Hippocampal formation (tissue), 2 donors: ENCODE data around the gene RASA1.
A peak's percentile ranks its signal among the peaks of the same experiment; 100 is the strongest.

Experiments
- DNase-seq, 2 donors: peaks; one replicate each; lab custom pipeline; 2025; lab: John Stamatoyannopoulos, UW

RASA1 gene

GRCh38 chr5:87361031-87361445 is 93.4 kb downstream of the RASA1 start:
- DNase-seq = no peak

DNA sequence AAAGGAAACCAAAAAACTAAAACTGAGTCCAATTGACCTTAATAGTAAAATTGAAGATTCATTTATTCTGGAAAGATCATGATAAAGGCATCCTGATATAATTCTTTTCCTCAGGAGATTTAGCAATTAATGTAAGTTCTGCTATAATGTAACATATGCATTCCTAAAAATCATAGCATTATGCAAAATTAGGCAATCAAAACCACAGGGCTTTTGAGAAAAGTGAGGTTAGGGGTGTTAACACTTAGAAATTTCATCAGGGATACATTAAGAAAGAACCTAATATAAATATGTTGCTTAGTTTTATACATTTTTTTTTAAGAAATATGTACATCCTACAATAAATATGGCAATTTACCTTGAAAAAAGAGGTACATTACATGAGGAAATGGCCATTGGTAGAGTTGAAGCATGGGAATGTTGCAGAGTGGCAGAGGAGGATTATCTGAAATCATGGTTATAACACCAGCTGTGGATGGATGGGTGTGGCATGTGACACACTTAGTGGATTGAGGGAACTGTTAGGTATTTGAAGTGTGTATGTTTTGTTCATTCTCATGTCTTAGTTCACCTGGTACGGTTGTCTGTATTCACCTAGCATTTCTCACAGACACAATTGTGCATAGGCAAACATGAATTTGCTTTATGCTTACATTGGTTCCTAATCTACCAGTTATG is 94.0 kb downstream of the RASA1 start:
- no peak for DNase-seq

GRCh38 chr5:87367243-87367642 is 99.6 kb downstream of the RASA1 start:
- DNase-seq = no peak

DNA sequence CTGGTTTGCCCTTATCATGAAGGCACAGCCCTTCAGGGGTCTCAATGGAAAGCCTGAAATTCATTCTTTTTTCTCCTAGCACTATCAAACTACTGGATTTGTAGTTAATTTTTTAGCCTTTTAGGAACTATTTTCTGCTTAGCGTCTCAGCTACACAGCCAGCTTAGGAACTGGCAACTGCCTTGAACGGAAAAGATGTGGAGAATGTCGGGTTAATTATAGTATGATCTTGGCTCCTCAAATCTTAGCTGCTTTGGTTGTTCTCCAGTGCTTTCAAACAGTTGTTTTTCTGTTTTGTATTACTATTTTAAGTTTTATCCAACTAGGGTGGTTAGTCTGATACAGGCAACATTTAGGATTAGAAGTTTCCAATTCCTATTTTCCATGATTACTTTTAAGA is 100.9 kb downstream of the RASA1 start:
- no peak for DNase-seq

DNA sequence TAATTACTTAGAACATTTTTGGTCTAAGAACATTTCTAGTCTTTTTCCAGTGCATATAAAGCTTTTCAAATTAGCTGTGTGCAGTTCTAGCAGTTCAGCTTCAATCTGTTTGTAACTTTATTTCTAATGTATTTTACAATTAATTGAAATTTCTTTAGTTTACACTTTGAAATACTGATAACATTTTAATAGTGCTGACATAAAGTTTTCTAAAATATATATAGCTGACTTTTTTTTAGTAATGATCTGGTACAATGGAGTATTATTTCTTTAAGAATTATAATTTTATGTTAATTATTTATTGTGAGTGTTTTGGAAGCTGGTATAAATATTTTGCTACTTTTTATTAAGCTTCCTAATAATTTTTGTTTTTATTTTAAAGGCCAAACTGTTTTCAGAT is 101.7 kb downstream of the RASA1 start:
- no peak for DNase-seq

GRCh38 chr5:87372705-87373104 is 105.0 kb downstream of the RASA1 start:
- no peak for DNase-seq

DNA sequence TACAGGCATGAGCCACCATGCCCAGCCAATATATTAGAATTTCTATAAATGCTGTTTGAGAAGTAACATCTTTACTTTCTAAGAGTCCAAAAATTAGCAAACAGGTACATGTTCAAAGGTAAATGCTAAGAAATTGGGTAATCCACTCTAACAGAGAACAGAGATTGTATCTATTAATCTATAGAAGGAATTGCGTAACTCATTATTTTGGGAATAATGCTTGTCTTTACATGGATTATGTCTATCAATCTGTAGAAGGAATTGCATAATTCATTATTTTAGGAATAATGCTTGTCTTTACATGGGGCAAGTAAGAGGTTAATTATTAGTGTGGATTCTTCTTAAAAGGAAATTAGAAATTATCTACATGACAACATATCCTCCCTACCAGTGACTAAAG is 114.5 kb downstream of the RASA1 start:
- DNase-seq = no peak

GRCh38 chr5:87383216-87383615 is 115.5 kb downstream of the RASA1 start:
- no peak for DNase-seq

DNA sequence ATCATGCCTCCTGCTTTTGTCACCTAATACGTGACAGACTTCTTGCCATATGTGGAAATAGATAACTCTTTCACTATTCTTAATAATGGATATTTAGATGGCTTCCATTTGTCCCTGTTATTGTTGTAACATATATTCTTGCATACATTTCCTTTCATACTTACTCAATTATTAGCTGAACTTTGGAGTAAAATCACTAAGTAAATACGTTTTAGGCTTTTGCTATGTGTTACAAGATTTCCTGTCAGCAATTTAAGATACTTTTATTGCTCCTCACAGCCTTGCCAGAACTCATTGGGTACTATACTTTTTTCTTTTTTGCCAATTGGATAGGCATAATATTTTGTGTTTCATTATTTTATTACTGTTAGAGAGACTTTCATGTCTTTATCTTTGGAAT is 118.1 kb downstream of the RASA1 start:
- DNase-seq = no peak

DNA sequence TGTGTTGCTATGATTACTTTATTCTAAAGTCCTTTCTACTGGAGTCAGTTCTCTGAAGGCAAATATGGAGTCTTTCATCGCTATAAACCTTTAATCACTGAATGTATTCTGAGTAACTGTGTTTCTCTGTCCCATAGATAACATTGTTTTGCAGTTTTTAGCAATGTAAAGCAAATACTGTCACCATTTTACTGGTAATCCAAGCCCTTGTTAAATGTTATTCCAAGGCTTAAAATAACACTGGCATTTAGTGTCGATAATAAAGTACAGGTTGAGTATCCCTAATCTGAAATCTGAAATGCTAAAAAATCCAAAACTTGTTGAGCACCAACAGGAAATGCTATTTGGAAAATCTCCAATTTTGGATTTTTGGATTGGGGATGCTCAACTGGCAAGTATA is 120.4 kb downstream of the RASA1 start:
- DNase-seq = no peak

DNA sequence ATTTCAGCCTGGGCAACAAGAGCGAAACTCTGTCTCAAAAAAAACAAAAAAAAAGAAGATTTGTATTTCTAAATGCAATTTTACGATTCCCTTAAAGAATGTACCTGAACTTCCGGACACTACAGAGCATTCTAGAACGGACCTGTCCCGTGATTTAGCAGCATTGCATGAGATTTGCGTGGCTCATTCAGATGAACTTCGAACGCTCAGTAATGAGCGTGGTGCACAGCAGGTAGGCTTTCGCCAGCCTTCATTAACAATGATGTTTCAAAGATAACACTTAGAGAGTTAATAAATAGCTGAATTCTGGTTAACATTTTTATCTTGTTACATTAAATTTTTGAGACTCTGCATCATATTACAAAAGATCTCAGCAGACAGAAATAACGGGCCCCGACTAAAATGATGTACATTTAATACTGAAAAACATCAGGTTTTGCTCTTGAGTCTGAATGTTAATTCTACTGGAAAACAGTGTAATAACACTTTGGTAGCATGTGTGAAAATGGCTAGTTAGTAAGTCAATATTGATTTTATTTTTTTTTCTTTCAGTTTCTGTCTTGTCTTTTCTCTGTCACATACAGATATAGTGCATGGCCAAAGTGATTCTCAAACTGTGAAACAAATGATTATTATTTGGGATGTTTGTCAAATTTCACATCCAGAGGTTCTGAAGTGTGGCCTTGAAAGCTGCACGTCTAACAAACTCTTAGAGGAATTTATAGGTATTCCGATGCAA is 121.8 kb downstream of the RASA1 start:
- no peak for DNase-seq

DNA sequence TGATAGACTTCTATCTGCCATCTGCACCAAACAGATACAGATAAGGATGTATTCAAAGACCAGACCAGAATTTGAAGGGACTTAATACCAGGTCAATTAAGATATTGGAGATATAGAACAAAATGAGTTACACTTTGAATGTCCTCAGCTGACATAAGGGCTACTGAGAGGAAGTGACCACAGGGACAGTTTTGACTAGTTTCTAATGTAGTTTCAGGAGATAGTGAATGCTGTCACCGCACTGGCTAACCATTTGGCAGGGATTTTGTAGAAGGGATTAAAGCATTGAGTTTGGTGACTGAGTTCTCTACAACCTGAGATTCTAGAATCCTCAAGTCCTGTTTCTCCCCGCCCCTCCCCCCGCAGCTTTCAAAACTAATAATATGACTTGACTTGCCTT is 122.4 kb downstream of the RASA1 start:
- no peak for DNase-seq

- DNase-seq = no peak
Observed at GRCh38 chr5:87390576-87391199, 123.0 kb downstream of the RASA1 start.

- no peak for DNase-seq
Observed at GRCh38 chr5:87392170-87392569, 124.5 kb downstream of the RASA1 start.

DNA sequence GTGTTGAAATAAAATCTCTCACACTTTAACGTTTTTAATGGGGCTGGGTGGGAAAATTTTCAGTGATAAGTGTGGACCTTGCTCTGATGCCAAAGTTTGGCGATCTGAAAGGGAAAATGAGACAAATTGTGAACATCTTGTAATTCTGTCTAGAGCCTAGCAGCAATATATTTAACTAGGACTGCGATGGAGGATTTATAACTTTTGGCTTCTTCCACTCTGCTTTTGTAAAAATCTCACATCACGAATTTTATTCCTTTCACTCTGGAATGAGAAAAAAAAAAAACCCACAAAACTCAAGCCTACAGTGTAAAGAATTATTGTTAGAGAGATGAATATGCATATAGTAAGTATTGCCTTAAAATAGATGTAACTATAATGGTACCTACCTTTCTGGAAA is 125.1 kb downstream of the RASA1 start:
- DNase-seq = no peak

GRCh38 chr5:87393331-87393730 is 125.6 kb downstream of the RASA1 start:
- DNase-seq = no peak

DNA sequence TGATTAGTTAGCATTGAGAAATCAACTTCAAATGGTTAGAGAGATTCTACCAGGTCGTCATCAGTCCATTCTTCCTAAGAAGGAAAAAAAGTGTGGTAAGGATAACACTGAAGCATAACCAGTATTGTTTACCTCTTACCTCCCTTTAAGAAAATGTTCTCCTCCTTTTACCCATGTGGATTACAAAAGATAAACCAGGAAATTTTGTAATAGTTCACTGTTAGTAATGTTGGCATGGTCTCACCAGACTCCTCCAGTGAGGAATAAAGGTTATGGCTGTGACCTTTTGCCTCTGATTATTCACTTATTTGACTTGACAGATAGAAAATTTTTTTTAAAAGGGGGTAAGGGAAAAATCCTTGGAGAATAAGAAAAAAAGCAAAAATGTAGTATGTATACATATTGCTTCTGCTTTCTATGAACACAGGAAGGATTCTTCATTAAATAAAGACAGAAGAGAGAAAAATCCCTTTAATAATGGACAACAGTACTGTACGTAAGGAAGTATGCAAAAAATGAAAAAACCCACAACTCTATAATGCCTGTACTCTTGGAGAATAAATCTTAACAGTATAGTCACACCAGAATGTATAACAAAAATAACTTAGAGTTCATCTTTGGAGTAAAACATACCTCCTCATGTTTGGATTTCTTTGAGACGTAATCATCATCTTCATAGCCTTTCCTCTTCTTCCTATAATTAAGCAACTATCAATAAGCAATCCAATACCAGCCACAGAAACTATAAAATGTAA is 126.9 kb downstream of the RASA1 start:
- no peak for DNase-seq

- no peak for DNase-seq
Observed at GRCh38 chr5:87398981-87399614, 131.4 kb downstream of the RASA1 start.

GRCh38 chr5:87399720-87400119 is 132.0 kb downstream of the RASA1 start:
- no peak for DNase-seq

DNA sequence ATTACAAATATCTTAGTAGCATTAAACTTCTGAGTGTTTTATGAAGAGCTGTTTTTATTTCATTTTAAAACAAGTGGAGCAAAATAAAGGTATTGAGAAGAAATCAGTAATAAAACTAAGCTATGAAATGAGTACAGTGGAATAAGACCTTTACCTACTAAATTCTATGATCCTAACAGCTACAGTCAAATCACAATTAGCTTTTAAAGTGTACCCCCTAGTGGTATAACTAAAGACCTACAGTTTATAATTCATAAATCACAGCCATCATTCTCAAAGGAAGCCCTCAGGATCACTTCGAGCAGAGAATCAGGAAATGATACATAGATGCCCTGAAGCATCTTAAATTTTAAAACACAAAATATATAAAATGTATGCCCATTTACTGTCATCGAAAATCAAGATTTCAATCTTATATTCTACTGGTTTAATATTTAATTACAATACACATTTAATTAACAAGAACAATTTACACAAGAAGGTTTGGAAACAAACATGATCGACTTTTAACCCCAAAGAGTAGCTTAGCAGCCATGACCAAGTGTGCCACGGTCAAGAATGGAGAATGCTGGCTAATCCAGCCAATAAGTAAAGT is 132.7 kb downstream of the RASA1 start:
- peak in 1 of 2 donors; percentile 54 for DNase-seq

DNA sequence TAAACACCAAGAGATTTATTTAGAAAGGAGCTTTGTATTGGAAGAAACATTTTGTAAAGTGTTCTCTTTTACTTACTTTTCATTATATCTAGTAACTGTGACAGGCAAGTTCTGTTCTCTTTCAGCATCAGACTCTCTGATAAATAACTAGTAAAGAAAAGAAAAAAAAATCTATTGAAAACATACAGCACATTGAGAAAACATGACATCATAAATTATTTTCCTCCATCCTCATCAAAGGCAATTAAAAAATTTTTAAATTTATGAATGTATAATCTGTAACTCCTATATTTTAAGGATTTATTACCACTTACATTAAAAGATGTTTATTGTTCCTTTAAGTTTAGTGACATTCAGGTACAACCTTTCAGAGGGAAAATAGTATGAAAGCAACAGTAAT is 133.9 kb downstream of the RASA1 start:
- no peak for DNase-seq

- no peak for DNase-seq
Observed at GRCh38 chr5:87403409-87403808, 135.7 kb downstream of the RASA1 start.
